Effector memory CD4-positive, alpha-beta T cell (primary cell): ENCODE measurements around the gene FGF1.

Source experiments
- DNase-seq, 3 donors: peaks; one replicate each; pipeline ENCODE4 v3.0.0-alpha.2; 2020
- H3K27ac ChIP-seq: 2 replicates; pipeline ENCODE4 v1.7.0; 2013; ENCODE audit warnings: mild to moderate bottlenecking, low read length, moderate library complexity; ENCODE audit not compliant: insufficient read depth, poor library complexity, severe bottlenecking
- H3K27me3 ChIP-seq: replicated peaks from 2 replicates; pipeline ENCODE4 v1.7.0; 2013; ENCODE audit warnings: mild to moderate bottlenecking, low read length; ENCODE audit not compliant: insufficient read depth, control insufficient read depth, poor library complexity, severe bottlenecking
- H3K36me3 ChIP-seq: 2 replicates; pipeline ENCODE4 v1.7.0; 2013; ENCODE audit warnings: mild to moderate bottlenecking, low read length, moderate library complexity; ENCODE audit not compliant: control insufficient read depth, insufficient read depth
- H3K4me1 ChIP-seq: 2 replicates; pipeline ENCODE4 v1.7.0; 2013; ENCODE audit warnings: low read length, mild to moderate bottlenecking; ENCODE audit not compliant: control insufficient read depth, insufficient read depth, poor library complexity, severe bottlenecking
- H3K4me3 ChIP-seq: 2 replicates; pipeline ENCODE4 v1.7.0; 2013; ENCODE audit warnings: low read length, low read depth, mild to moderate bottlenecking; ENCODE audit not compliant: insufficient read depth, poor library complexity, severe bottlenecking
- H3K9me3 ChIP-seq: 2 replicates; pipeline ENCODE4 v1.7.0; 2013; ENCODE audit warnings: mild to moderate bottlenecking, low read length, moderate library complexity; ENCODE audit not compliant: control insufficient read depth

FGF1 gene

DNA sequence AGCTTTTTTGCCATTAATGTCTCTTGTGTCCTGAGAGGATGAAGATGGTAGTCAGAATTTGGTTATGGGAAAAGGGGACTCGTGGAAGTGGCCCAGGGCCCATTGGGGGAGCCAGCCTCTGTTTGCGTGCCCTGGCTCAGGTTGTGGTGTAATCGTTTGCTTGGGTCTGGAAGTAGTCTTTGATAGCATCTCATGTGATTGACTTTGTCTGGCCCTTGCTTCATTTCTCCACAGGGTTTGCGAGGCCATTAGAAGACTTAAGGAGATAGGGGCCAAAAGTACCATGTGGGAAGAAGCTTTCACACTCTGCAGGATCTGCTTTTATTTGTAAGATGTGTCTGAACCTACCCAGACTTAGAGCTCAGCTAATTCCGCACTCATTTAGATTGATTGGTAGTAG is 114.5 kb downstream of the FGF1 start:
- no peak overlapping the region for H3K27ac ChIP-seq
- no peaks in the 10 kb centered on the region for H3K4me1 ChIP-seq
- H3K9me3 ChIP-seq: no peaks in the 10 kb centered on the region
- DNase-seq: no peak
- H3K4me3 ChIP-seq: no peak overlapping the region
- H3K27me3 ChIP-seq: no peaks in the 10 kb centered on the region
- H3K36me3 ChIP-seq: no peaks in the 10 kb centered on the region

- Histone ChIP-seq H3K9me3 (no peaks in the 10 kb centered on the region), H3K4me1 (no peaks in the 10 kb centered on the region), H3K4me3 (no peak overlapping the region), H3K27me3 (no peaks in the 10 kb centered on the region), H3K36me3 (no peaks in the 10 kb centered on the region), H3K27ac (no peak overlapping the region)
- DNase-seq: no peak
These were observed 116.0 kb downstream of the FGF1 start for GRCh38 chr5:142569905-142570304.

DNA sequence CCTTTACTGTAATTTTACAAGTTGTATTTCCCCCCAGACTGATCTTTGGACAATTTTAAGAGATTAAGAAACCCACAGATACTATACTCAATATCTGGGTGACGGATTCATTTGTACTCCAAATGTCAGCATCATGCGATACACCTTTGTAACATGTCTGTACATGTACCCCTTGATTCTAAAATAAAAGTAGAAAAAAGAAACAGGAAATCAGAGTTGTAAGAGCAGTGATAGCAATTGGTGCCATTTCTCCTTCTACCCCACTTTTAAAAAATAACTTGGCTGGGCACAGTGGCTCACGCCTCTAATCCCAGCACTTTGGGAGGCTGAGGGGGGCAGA is 116.9 kb downstream of the FGF1 start:
- Histone ChIP-seq H3K27ac (no peak overlapping the region), H3K9me3 (no peaks in the 10 kb centered on the region), H3K36me3 (no peaks in the 10 kb centered on the region), H3K4me3 (no peak overlapping the region), H3K4me1 (no peaks in the 10 kb centered on the region), H3K27me3 (no peaks in the 10 kb centered on the region)
- DNase-seq: no peak

DNA sequence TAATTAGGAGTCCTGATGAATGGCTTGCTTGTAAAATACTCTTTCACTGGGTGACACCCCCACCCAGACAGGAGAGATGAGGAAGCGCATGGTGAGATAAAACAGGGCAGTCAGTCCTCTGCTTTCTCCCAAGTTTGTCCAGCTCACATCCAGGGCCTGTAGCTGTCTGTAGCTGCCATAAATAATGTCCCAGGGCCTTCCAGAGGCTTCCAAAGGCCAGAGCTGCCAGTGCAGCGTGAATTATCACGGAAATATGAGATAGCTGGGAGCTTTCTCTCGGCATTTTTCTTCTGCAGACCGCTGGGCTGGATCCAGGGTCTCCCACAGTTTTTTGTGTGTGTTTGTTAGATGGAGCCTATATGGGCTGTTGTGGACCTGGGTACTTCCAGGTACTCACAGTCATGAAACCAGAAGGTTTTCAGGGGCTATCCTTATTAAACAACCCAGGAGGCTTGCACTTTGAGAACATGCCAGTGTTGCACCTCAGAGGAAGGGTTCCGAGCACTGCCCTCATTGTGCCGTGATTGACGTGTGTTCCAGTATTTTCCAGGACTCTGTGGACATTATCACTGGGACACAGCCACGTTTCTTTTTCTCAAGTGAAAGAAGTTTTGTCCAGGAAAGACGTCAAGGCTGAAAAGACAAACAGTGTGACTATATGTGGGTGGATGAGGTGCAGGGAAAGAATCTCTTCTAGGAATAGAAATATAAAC is 117.5 kb downstream of the FGF1 start:
- no peak for DNase-seq
- Histone ChIP-seq H3K27ac (no peak overlapping the region), H3K27me3 (no peaks in the 10 kb centered on the region), H3K4me3 (no peak overlapping the region), H3K9me3 (no peaks in the 10 kb centered on the region), H3K36me3 (no peaks in the 10 kb centered on the region), H3K4me1 (no peaks in the 10 kb centered on the region)

DNA sequence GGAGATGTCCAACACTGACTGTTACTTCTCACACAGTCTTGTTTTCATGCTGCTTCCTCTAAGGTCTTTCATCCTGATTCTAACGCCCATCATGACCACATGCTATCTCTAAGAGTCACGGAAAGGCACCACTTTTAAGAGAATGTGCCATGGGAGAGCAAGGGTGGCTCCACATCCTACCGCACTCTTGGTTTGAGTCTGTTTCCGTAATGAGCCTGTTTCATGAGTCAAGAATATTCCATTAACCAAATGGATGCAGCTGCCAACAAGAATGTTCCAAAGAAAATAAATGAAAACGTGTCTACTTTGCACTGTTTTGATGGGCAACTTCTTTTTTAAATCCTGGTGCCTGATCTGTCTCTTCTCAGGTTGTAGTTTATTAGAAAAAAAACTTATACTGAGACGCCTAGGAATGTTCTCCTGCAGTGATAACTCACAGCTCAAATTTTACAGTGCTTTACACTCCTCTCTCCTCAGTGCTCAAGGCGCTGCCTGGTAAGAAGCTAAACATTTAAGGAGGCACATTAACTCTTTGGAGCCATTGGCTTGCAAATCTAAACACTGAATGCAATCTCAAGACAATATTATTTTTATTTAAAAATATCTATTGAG is 124.3 kb downstream of the FGF1 start:
- Histone ChIP-seq H3K4me3 (no peak overlapping the region), H3K36me3 (no peaks in the 10 kb centered on the region)
- no peak for DNase-seq

DNA sequence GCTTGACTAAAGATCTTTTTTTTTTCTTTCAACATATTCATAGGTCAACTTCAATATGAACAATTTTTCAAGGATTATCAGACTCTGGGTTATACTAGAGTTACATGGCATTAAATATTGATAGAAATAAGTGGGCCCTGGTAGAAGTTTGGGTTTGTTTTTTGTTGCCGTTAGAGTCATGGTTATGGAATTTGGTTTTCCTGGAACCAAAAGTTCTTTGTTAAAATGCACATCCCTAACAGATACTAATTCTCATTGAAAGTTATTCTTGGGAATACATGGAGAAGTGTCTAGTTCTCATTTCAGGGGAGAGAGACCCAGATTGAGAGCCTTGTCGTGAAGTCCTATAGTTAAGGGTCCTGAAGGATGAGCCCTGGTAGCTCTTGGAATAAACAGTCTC is 124.9 kb downstream of the FGF1 start:
- H3K4me1 ChIP-seq: no peaks in the 10 kb centered on the region
- no peaks in the 10 kb centered on the region for H3K27me3 ChIP-seq
- no peak for DNase-seq
- no peaks in the 10 kb centered on the region for H3K9me3 ChIP-seq
- H3K36me3 ChIP-seq: no peaks in the 10 kb centered on the region
- H3K27ac ChIP-seq: no peak overlapping the region
- H3K4me3 ChIP-seq: no peak overlapping the region

More for the DNA sequence above, 124.3 kb downstream of the FGF1 start:
- Histone ChIP-seq H3K27me3 (no peaks in the 10 kb centered on the region), H3K27ac (no peak overlapping the region), H3K9me3 (no peaks in the 10 kb centered on the region), H3K4me1 (no peaks in the 10 kb centered on the region)

DNA sequence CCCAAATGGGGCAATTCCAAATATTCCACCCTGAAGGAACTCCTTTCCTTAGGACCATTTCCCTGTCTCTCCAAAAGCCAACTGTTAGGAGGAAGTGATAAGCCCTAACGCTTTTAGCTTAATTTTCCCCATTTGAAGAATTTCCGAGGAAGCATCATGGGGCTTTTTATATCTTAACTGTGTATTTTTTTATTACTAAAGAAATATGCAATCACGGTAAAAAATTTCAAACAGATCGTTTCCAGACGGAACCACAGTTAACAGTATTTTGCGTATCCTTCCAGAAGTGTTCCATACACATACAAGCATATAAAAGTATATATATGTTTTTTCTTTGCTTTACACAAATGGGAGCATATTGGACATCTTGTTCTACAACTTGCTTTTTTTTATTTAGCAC is 133.8 kb downstream of the FGF1 start:
- Histone ChIP-seq H3K27me3 (no peaks in the 10 kb centered on the region), H3K4me3 (no peak overlapping the region), H3K9me3 (no peaks in the 10 kb centered on the region), H3K4me1 (no peaks in the 10 kb centered on the region), H3K36me3 (no peaks in the 10 kb centered on the region), H3K27ac (no peak overlapping the region)
- DNase-seq: no peak

GRCh38 chr5:142551338-142552067 is 134.4 kb downstream of the FGF1 start:
- H3K27me3 ChIP-seq: no peaks in the 10 kb centered on the region
- no peak overlapping the region for H3K4me3 ChIP-seq
- no peaks in the 10 kb centered on the region for H3K4me1 ChIP-seq
- no peak overlapping the region for H3K27ac ChIP-seq
- H3K9me3 ChIP-seq: no peaks in the 10 kb centered on the region
- DNase-seq: no peak
- H3K36me3 ChIP-seq: no peaks in the 10 kb centered on the region

DNA sequence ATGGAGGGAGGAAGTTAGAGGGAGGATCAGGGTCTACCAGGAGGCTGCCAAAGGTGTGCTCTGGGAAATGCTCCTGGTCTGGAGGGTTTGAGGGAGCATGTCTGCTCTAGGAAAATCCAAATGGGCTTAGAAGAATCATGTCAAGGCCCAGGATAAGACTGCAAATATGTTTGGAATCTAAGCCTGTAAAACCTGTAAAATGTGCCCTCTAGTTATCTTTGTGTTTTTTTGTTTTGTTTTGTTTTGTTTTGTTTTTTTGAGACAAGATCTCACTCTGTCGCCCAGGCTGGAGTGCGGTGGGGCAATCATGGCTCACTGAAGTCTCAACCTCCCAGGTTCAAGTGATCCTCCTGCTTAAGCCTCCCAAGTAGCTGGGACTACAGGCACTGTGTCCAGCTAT is 135.4 kb downstream of the FGF1 start:
- no peak for DNase-seq
- Histone ChIP-seq H3K9me3 (no peaks in the 10 kb centered on the region), H3K27me3 (no peaks in the 10 kb centered on the region), H3K36me3 (no peaks in the 10 kb centered on the region), H3K4me3 (no peak overlapping the region), H3K4me1 (no peaks in the 10 kb centered on the region), H3K27ac (no peak overlapping the region)

DNA sequence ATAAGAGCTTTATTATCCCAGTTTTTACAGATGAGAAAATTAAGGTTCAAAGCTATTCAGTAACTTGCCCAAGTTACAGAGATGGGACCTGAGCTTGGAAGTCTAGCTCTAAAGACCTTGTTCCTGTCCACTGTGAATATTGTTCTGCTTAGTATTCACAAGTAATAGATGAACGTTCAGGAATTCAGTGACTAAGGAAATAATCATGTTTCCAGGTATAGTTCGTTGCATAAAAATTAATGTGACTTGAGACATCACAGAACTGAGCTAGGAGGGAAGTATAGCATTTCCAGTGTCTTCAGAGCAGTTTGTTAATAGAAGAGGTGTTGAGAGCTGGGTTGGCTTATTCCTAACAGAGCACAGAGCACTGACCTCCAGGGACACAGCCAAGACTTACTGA is 136.1 kb downstream of the FGF1 start:
- H3K4me1 ChIP-seq: no peaks in the 10 kb centered on the region

More for the DNA sequence above, 136.1 kb downstream of the FGF1 start:
- Histone ChIP-seq H3K4me3 (no peak overlapping the region), H3K36me3 (no peaks in the 10 kb centered on the region), H3K27ac (no peak overlapping the region), H3K9me3 (no peaks in the 10 kb centered on the region), H3K27me3 (no peaks in the 10 kb centered on the region)
- DNase-seq: no peak
